ENCODE data around the gene TES.
A peak's percentile ranks its signal among the peaks of the same experiment; 100 is the strongest.

TES gene

DNA sequence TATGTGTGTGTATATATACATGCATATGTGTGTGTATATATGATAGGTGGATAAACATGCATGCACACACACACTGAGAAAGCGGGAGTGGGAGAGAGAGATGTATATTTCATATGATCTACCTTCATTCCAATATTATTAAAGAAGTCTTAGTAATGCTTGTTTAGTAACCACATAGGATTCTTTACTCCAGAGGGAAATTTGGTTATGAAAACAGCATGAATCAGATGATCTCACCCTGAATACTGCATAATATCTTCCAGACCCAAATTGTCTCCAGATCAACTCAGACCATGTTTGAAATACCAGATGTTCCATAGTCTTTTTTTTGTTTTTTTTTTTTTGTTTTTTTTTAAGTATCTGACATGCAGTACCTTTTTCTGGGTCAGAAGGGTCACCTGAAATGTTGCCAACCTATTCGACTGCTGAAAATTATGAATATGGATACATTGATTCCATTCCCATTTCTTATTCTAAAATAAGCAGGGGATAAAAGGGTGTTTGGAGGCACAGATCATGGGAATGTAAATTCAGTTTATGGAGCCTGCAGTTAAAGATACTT lies 17.4 kb downstream of the TES start:
- Histone ChIP-seq H2AFZ (no peak overlapping the region), H3K9ac (no peak overlapping the region), H3K27ac (no peak overlapping the region), H3K36me3 (ENCODE audit: control insufficient read depth, insufficient read depth, low read length) (no peaks in the 10 kb centered on the region), H3K4me3 (ENCODE audit: low read depth, low read length) (no peak overlapping the region), H3K79me2 (peaks cover 10% of the 10 kb centered on the region), H3K27me3 (ENCODE audit: control insufficient read depth, insufficient read depth, low read length) (no peaks in the 10 kb centered on the region), H3K9me3 (ENCODE audit: control insufficient read depth, low read length) (no peaks in the 10 kb centered on the region), H3K4me2 (ENCODE audit: low read length) (no peak overlapping the region), H3K4me1 (peaks cover 29% of the 10 kb centered on the region)
- TF ChIP-seq, protein P1, sequence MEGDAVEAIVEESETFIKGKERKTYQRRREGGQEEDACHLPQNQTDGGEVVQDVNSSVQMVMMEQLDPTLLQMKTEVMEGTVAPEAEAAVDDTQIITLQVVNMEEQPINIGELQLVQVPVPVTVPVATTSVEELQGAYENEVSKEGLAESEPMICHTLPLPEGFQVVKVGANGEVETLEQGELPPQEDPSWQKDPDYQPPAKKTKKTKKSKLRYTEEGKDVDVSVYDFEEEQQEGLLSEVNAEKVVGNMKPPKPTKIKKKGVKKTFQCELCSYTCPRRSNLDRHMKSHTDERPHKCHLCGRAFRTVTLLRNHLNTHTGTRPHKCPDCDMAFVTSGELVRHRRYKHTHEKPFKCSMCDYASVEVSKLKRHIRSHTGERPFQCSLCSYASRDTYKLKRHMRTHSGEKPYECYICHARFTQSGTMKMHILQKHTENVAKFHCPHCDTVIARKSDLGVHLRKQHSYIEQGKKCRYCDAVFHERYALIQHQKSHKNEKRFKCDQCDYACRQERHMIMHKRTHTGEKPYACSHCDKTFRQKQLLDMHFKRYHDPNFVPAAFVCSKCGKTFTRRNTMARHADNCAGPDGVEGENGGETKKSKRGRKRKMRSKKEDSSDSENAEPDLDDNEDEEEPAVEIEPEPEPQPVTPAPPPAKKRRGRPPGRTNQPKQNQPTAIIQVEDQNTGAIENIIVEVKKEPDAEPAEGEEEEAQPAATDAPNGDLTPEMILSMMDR (IDR thresholded peaks at IDR 0.05): no peak

DNA sequence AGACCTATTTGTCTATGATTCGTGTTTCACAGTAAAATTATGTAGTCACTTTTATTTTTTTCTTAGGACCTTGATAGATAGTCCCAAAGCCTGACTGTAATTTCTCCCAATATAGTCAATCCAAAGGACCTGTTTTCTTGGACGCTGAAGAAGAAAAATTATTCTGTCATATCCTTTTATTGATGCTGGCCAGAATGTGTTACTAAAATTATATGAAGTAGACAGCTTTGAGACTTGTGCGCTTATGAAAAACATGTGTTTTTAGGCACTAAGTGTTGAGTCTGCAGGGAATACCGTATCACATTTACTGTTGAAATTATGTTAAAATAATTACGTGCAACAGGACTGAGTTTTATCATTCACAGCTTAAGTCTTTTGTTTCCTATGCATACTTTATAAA lies 17.9 kb downstream of the TES start:
- H3K4me1 ChIP-seq: peaks cover 29% of the 10 kb centered on the region
- H3K27ac ChIP-seq: no peak overlapping the region
- no peak overlapping the region for H3K9ac ChIP-seq
- TF ChIP-seq, protein P1 (IDR thresholded peaks at IDR 0.05): no peak
- no peak overlapping the region for H2AFZ ChIP-seq
- H3K36me3 ChIP-seq (ENCODE audit: control insufficient read depth, insufficient read depth, low read length): no peaks in the 10 kb centered on the region
- H3K4me3 ChIP-seq (ENCODE audit: low read depth, low read length): no peak overlapping the region
- H3K4me2 ChIP-seq (ENCODE audit: low read length): no peak overlapping the region
- no peaks in the 10 kb centered on the region for H3K9me3 ChIP-seq (ENCODE audit: control insufficient read depth, low read length)
- peaks cover 10% of the 10 kb centered on the region for H3K79me2 ChIP-seq
- H3K27me3 ChIP-seq (ENCODE audit: control insufficient read depth, insufficient read depth, low read length): no peaks in the 10 kb centered on the region

DNA sequence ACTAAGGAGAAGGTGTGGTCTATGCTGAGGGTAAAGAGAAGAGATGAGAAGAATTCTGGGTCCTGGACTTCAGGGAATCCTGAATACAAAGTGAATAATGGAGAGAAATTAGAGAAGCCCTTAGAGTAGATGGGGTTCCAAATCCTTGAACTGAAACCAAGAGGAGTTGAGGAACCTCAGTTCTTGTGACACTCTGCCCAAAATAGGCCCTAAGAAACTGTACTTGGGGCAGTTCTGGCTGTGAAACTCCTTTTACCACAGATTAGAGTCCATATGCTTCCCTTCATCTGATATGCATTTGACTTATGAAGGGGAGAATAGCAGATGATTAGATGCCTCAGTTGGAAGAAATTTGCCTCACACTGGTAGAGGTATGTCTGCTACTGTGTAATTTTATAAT lies 19.0 kb downstream of the TES start:
- TF ChIP-seq, protein P1 (IDR thresholded peaks at IDR 0.05): no peak
- Histone ChIP-seq H2AFZ (no peak overlapping the region), H3K36me3 (ENCODE audit: control insufficient read depth, insufficient read depth, low read length) (no peaks in the 10 kb centered on the region), H3K27ac (no peak overlapping the region), H3K9me3 (ENCODE audit: control insufficient read depth, low read length) (no peaks in the 10 kb centered on the region), H3K27me3 (ENCODE audit: control insufficient read depth, insufficient read depth, low read length) (no peaks in the 10 kb centered on the region), H3K4me2 (ENCODE audit: low read length) (no peak overlapping the region), H3K79me2 (peaks cover 5% of the 10 kb centered on the region), H3K9ac (no peak overlapping the region), H3K4me1 (peaks cover 29% of the 10 kb centered on the region), H3K4me3 (ENCODE audit: low read depth, low read length) (no peak overlapping the region)

DNA sequence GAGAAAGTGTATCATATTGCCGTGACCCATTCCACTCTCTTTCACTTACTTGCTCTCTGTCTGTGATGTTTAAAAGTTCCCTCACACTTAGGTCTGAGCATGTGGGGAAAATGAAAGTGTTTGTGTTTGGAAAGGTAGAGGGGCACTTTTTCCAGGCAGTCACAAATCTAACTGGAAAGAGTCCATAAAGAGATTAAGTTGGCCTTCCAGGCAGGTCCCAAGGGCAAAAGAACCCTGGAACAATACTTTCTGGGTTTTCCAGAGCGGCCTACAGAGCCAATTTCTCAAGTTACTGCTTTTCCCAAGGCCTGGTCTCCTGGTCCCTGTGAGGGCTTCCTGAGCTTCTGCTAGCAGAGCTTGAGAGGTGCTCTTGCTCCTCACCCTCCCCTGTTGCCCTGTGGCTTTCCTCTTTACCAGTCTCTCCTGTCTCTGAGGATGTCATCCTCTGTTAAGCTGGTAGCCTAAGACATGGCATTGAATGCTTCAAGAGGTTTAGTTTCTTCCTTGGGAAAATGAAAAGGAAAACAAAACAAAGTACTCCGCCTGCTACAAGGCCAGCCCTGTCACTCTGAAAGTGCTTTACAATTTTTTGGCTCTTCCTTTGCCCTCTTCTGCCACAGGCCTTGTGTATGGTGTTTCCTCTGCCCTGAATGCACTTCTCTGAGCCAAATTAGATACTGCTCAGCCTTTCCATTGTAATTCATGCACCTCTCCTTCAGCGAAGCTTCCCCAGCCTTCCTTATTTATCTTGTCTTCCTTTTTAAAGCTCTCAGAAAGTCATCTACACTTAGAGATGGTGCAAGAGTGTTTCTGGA lies 20.1 kb downstream of the TES start:
- H3K79me2 ChIP-seq: peaks cover 5% of the 10 kb centered on the region
- H3K27ac ChIP-seq: peak overlapping the region; percentile 61
- no peak overlapping the region for H3K4me2 ChIP-seq (ENCODE audit: low read length)
- no peaks in the 10 kb centered on the region for H3K27me3 ChIP-seq (ENCODE audit: control insufficient read depth, insufficient read depth, low read length)
- TF ChIP-seq, protein P1 (IDR thresholded peaks at IDR 0.05): no peak
- H2AFZ ChIP-seq: peak overlapping the region; percentile 37
- H3K9me3 ChIP-seq (ENCODE audit: control insufficient read depth, low read length): no peaks in the 10 kb centered on the region
- H3K4me1 ChIP-seq: peaks cover 29% of the 10 kb centered on the region
- no peak overlapping the region for H3K9ac ChIP-seq
- no peaks in the 10 kb centered on the region for H3K36me3 ChIP-seq (ENCODE audit: control insufficient read depth, insufficient read depth, low read length)
- H3K4me3 ChIP-seq (ENCODE audit: low read depth, low read length): no peak overlapping the region

All from parathyroid adenoma (tissue), 2 donors.